A673 (cell line): ENCODE data around the gene TMED1.

ENCODE experiments used
- CTCF ChIP-seq: fragments of 300-800, 200-600 bp; sonication (generic); conservative IDR thresholded peaks from 2 replicates; pipeline ENCODE4 v1.5.1; 2017; ENCODE audit warnings: low read depth, mild to moderate bottlenecking, antibody characterized with exemption, low read length, moderate library complexity, mixed read lengths
- EZH2 ChIP-seq: fragments of 200-600 bp; sonication (generic); IDR thresholded peaks from 2 replicates; pipeline ENCODE4 v1.6.1; 2017; ENCODE audit warnings: borderline replicate concordance, low read depth, mild to moderate bottlenecking, mixed read lengths, antibody characterized with exemption, low read length; ENCODE audit not compliant: poor library complexity, severe bottlenecking

- no peak for TF ChIP-seq CTCF
- no peak for TF ChIP-seq EZH2
These were observed 693 bp upstream of the TMED1 start for GRCh38 chr19:10836479-10837330.
